H7 (cell line): Measurements from ENCODE around the gene RPL11. TPM values are rescaled to one million over a fixed set of nuclear protein-coding genes. Genes with fewer than 3 reads are reported as not detected.
"Not testable (repeated sequence)": the region's sequence is repeated elsewhere in the genome, so short reads cannot be mapped to it uniquely, and the experiment has no call there.

Source experiments
- DNase-seq: peaks from one replicate; pipeline ENCODE4 v3.0.0; 2012
- H3K27me3 ChIP-seq: 2 replicates; pipeline ENCODE4 v1.6.0; 2011; ENCODE audit warnings: mild to moderate bottlenecking, low read length; ENCODE audit not compliant: control insufficient read depth, insufficient read depth
- H3K36me3 ChIP-seq: replicated peaks from 2 replicates; pipeline ENCODE4 v1.5.1; 2011; ENCODE audit warnings: low read length; ENCODE audit not compliant: control insufficient read depth, insufficient read depth
- H3K4me3 ChIP-seq: 2 replicates; pipeline ENCODE4 v1.5.1; 2011; ENCODE audit warnings: low read depth, mild to moderate bottlenecking, control low read depth, low read length, moderate library complexity; ENCODE audit not compliant: insufficient read depth
- total RNA-seq: library from RNA; depleted of rRNA; stranded (reverse); fragments of >200 nt; shearing (Covaris generic); gene quantifications from 2 replicates; pipeline ENCODE4 v1.2.3, GENCODE V29; 2014

RPL11 gene
- total RNA-seq, 1 experiment from 2014 or later: 1,671 TPM

DNA sequence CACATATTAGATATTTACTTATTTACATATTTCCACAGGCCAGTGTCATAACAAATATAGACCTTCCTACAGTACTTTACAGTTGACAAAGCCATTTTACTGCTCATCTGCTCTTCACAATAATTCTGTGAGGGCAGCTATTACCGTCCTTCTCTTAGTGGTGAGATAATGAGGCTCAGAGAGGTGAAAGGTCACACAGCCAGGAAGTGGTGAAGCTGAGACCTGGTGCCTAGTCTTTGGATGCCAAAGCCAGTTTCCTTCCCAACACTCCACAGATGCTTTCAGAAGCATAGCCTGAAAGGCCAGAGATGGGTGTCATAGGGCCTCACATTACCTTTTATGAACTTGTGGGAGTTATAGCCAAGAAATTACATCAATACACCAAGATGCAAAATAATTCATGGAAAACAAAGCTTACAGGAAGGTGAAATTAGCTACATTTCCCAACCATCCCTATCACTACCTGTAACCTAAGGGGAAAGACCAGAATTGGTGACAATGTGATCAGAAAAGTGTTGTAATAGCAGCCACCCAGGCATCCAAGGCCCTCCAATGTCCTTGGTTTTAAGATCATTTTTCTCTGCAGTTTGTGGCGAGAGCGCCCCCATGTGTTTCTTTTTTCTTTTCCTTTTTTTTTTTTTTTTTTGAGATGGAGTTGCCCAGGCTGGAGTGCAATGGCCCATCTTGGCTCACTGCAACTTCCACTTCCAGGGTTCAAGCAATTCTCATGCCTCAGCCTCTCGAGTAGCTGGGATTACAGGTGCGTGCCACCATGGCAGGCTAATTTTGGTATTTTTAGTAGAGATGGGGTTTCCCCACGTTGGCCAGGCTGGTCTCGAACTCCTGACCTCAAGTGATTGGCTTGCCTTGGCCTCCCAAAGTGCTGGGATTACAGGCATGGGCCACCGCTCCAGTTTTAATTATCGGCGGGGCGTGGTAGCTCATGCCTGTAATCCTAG is 26.5 kb upstream of the RPL11 start:
- H3K36me3 ChIP-seq: no peaks in the 10 kb centered on the region

DNA sequence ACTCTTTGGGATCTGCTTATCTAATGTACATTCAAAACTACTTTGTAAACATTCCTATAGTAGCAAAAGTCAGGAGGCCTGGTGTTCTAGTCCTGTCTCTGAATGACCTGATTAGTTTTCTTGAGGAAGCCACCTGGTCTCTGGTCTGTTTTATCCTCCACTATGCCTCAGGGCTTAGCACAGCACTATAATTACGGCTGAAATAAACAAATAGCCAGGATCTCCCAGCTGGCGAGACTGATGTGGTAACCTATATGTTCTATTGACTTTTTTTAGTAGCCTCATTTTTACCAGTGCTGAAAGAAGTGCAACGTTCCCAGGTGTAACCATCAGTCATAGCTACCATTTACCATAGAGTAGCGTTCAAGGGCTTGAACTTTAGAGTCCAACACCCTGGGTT is 24.2 kb upstream of the RPL11 start:
- DNase-seq: no peak
- Histone ChIP-seq H3K4me3 (no peak overlapping the region), H3K27me3 (no peaks in the 10 kb centered on the region; the same call in 1 of the 2 replicates), H3K36me3 (no peaks in the 10 kb centered on the region)

More for the DNA sequence above, 26.5 kb upstream of the RPL11 start:
- no peak overlapping the region for H3K4me3 ChIP-seq
- DNase-seq: peak; percentile 70
- H3K27me3 ChIP-seq: no peaks in the 10 kb centered on the region

DNA sequence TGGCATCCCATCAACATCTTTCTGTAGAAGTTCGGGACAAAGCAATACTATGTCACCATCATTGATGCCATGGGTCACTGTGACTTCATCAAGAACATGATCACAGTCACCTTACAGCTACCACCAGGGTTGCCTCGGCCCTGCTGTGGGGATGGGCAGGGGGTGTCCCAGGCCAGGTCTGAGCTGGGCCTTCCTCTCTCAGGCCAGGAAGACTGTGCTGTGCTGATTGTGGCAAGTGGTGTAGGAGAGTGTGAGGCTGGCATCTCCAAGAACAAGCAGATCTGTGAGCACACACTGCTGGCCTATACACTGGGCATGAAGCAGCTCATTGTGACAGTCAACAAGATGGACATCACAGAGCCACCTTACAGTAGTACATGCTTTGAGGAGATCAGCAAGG is 20.9 kb upstream of the RPL11 start:
- DNase-seq: no peak
- no peak overlapping the region for H3K4me3 ChIP-seq
- H3K36me3 ChIP-seq: no peaks in the 10 kb centered on the region
- H3K27me3 ChIP-seq: no peaks in the 10 kb centered on the region; the same call in 1 of the 2 replicates

DNA sequence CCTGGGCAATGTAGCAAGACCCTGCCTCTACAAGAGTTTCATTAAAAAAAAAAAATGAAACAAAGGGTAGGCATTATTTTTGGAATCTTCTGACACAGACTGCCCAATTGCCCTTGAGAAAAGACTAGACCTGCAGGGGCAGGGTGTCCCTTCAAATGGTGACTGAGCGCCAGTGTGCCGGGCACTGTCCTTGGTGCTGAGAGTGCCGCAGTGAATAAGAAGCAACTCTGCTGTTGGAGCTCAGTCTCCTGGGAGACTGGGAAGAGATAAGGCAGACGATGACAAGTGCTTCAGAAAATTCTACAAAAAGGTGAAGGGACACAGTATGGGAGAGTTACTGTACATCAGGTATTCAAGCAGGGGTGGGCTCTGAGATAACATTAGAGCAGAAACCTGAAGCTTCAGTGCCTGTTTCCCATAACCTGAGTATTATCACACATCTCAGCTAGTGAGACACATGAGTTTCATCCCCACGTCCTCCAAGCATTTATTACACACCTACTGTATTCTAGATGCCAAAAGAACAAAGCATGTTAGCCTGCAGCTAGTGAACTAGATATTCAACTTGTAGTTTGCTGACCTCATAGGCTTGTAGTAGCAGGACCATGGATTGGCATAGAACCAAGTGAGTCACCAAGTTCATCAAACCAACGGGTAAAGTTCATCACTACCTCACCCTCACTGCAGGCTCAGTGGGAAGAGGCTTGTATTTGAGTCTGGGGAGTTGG is 18.4 kb upstream of the RPL11 start:
- peak; percentile 84 for DNase-seq

DNA sequence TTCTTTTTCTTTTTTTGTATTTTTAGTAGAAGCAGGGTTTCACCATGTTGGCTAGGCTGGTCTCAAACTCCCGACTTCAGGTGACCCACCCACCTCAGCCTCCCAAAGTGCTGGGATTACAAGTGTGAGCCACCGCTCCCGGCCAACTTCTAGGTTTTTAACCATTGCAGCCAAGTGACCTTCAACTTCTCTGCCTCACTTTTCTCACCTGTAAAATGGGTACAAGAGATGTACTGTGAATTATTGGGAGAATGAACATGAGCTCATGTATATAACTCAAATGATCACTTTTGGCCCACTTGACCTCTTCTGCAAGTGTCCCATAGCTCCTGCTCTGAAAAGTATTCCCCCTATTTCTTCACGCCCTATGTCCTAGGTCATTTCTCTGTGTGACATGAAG is 11.8 kb upstream of the RPL11 start:
- Histone ChIP-seq H3K27me3 (peaks cover 10% of the 10 kb centered on the region; the same call in 1 of the 2 replicates), H3K36me3 (no peaks in the 10 kb centered on the region), H3K4me3 (no peak overlapping the region)
- DNase-seq: no peak

More for the DNA sequence above, 18.4 kb upstream of the RPL11 start:
- Histone ChIP-seq H3K36me3 (no peaks in the 10 kb centered on the region), H3K27me3 (peaks cover 1% of the 10 kb centered on the region; the same call in 1 of the 2 replicates), H3K4me3 (no peak overlapping the region)

DNA sequence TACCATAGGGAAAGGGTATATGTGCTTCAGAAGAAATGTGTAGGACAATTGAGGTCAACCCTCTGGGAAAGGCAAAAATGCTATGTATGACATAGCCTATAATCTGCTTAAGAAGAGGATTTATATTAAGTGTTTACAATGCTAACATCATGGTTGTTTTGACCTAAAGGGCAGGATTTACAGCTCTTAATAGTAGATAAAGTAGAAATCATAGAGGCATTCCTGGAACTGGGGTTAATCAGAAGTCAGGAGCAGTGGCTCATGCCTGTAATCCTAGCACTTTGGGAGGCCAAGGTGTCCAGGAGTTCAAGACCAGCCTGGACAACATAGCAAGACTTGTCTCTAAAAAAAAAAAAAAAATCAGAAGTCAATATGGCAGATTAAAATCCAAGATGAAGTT is 8.7 kb upstream of the RPL11 start:
- H3K36me3 ChIP-seq: no peaks in the 10 kb centered on the region
- DNase-seq: no peak
- H3K27me3 ChIP-seq: peaks cover 10% of the 10 kb centered on the region; the same call in 1 of the 2 replicates
- H3K4me3 ChIP-seq: no peak overlapping the region

DNA sequence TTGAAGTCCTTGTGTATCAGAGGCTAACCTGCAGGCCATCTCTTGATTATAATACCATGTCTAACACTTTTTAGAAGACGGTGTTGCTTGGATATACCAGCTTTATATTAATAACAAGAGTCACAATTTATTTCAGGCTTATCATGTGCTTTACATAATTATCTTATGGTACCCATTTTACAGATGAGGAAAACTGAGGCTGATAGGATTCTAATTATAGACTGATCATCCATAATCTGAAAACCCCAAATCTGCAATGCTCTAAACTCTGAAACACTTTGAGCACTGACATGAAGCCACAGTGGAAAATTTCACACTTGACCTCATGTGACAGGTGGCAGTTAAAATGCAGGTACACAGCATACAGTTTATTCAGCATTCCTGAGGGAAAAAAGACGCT is 7.2 kb upstream of the RPL11 start:
- no peak for DNase-seq
- peaks cover 7% of the 10 kb centered on the region; the same call in 1 of the 2 replicates for H3K27me3 ChIP-seq
- H3K36me3 ChIP-seq: no peaks in the 10 kb centered on the region
- H3K4me3 ChIP-seq: no peak overlapping the region

DNA sequence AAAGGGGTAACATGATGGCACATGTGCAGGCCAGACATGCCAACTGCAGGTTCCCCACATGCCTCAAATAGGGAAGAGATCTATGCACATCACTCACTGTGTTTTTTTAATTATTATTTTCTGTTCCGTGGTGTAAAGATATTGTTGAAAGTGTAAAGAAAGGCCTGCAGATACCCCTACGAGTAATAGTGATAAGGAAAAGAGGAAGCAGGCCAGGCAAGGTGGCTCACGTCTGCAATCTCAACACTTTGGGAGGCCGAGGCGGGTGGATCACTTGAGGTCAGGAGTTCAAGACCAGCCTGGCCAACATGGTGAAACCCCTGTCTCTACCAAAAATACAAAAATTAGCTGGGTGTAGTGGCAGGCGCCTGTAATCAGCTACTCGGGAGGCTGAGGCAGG is 6.4 kb upstream of the RPL11 start:
- not testable (repeated sequence) for H3K4me3 ChIP-seq, DNase-seq, H3K36me3 ChIP-seq, H3K27me3 ChIP-seq

DNA sequence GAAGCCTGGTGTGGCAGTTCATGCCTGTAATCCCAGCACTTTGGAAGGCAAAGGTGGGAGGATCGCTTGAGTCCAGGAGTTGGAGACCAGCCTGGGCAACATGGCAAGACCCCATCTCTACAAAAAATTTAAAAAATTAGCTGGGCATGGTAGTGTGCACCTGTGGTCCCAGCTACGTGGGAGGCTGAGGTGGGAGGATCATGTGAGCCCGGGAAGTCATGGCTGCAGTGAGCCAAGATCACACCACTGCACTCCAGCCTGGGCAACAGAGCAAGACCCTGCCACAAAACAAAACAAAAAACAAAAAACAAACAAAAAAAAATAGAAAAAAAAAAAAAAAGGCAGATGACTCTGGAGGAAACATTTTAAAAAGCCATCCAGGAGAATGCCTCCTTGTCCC is 3.9 kb upstream of the RPL11 start:
- H3K4me3 ChIP-seq, DNase-seq, H3K27me3 ChIP-seq, H3K36me3 ChIP-seq: not testable (repeated sequence)

DNA sequence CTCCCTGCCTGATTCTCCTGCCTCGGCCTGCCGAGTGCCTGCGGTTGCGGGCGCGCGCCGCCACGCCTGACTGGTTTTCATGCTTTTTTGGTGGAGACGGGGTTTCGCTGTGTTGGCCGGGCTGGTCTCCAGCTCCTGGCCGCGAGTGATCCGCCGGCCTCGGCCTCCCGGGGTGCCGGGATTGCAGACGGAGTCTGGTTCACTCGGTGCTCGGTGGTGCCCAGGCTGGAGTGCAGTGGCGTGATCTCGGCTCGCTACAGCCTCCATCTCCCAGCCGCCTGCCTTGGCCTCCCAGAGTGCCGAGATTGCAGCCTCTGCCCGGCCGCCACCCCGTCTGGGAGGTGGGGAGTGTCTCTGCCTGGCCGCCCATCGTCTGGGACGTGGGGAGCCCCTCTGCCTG is 3.3 kb upstream of the RPL11 start:
- not testable (repeated sequence) for H3K4me3 ChIP-seq, H3K27me3 ChIP-seq, H3K36me3 ChIP-seq, DNase-seq

DNA sequence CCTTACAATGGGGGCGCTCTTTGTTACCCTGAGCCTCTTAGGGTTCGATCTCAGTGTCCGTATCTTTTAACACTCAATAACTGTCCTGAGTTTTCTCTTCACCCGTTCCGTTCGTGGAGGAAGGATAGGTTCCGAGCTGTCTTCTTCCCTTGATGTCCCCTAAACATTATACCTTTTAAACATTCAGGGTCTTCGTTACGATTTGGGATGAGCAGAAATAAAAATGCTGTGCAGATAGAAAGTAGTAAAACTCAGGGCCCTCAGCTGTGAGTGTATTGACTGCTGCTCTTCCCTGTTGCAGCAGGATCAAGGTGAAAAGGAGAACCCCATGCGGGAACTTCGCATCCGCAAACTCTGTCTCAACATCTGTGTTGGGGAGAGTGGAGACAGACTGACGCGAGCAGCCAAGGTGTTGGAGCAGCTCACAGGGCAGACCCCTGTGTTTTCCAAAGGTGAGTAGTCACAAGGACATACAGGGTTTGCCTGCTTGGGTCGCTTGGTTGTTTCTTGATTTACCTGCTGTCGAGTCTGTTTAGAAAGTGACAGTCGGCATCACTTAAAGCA is 784 bp downstream of the RPL11 start:
- Histone ChIP-seq H3K27me3 (no peaks in the 10 kb centered on the region), H3K4me3 (peak overlapping the region; percentile 99), H3K36me3 (peaks cover 47% of the 10 kb centered on the region)
- DNase-seq: no peak

DNA sequence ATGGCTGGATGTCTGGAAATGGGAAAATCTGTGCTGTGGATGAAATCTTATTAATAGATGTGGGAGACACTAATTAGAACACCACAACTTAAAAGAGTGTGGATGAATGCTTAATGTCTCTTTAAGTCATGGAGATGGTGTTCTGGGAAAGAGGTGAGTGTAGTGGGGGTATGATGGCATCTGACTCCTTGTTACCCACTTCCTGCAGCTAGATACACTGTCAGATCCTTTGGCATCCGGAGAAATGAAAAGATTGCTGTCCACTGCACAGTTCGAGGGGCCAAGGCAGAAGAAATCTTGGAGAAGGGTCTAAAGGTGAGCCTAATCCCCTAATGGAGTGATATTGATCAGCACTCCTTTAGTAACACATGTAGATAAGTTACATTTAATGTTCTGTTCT is 2.0 kb downstream of the RPL11 start:
- H3K4me3 ChIP-seq: no peak overlapping the region; the same call in 1 of the 2 replicates
- DNase-seq: no peak
- peaks cover 54% of the 10 kb centered on the region for H3K36me3 ChIP-seq
- H3K27me3 ChIP-seq: no peaks in the 10 kb centered on the region

DNA sequence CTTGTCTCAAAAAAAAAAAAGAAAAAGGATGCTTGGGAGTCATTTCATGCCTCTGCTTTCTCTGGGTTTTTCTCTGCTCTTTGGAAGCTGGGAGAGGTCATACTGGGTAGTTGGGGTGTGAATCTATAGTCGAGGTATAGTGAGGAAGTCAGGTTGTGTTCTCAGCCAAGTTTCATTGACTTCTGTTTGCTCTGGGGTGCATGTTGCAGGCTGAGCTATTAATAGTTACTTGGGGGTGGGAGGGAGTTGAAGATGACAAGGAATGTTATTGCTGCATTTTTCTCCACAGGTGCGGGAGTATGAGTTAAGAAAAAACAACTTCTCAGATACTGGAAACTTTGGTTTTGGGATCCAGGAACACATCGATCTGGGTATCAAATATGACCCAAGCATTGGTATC is 2.8 kb downstream of the RPL11 start:
- Histone ChIP-seq H3K4me3 (no peak overlapping the region), H3K36me3 (peaks cover 59% of the 10 kb centered on the region), H3K27me3 (no peaks in the 10 kb centered on the region)
- no peak for DNase-seq

DNA sequence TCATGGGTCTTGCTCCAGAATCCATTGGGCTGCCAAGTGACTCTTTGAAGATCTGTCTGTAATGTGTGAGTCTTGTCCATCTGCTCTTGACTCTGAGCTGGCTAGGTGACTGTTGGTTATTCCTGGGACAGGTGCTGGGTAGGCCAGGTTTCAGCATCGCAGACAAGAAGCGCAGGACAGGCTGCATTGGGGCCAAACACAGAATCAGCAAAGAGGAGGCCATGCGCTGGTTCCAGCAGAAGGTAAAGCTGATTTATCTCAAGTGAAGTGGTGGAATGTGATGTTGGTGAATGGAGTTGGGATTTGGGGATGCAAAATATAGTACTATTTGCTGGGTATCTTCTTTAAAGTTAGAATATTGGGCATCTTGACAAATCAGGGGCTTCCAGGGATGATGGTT is 4.1 kb downstream of the RPL11 start:
- Histone ChIP-seq H3K27me3 (no peaks in the 10 kb centered on the region), H3K36me3 (peaks cover 67% of the 10 kb centered on the region), H3K4me3 (no peak overlapping the region)
- DNase-seq: no peak
